Measurements from ENCODE around the gene HHAT.

Gene HHAT

GRCh38 chr1:210683403-210684047, 354.8 kb downstream of the HHAT start:
- WGBS, 2 experiments (ENCODE audit: insufficient coverage in 2 of 2): 94 to 96% methylated on average over 33 of the region's 33 CpGs
- Histone ChIP-seq H3K4me3 (ENCODE audit: extremely low read depth, insufficient read depth, low read length, poor library complexity, severe bottlenecking) (no peak overlapping the region), H3K27ac (ENCODE audit: low read depth, low read length, severe bottlenecking) (no peak overlapping the region), H3K9me3 (ENCODE audit: control insufficient read depth, low read length) (no peaks in the 10 kb centered on the region), H3K36me3 (ENCODE audit: control insufficient read depth, insufficient read depth, low read length) (no peaks in the 10 kb centered on the region), H3K4me1 (ENCODE audit: control insufficient read depth, insufficient read depth, low read length, poor library complexity, severe bottlenecking) (no peaks in the 10 kb centered on the region)

- H3K36me3 ChIP-seq (ENCODE audit: control insufficient read depth, insufficient read depth, low read length): no peaks in the 10 kb centered on the region
- H3K27ac ChIP-seq (ENCODE audit: low read depth, low read length, severe bottlenecking): no peak overlapping the region
- no peaks in the 10 kb centered on the region for H3K4me1 ChIP-seq (ENCODE audit: control insufficient read depth, insufficient read depth, low read length, poor library complexity, severe bottlenecking)
- WGBS, 2 experiments (ENCODE audit: insufficient coverage in 2 of 2): 60 to 61% methylated on average over 4 to 5 of the region's 5 CpGs
- no peaks in the 10 kb centered on the region for H3K9me3 ChIP-seq (ENCODE audit: control insufficient read depth, low read length)
- H3K4me3 ChIP-seq (ENCODE audit: extremely low read depth, insufficient read depth, low read length, poor library complexity, severe bottlenecking): no peak overlapping the region
Observed at GRCh38 chr1:210684466-210685294, 356.0 kb downstream of the HHAT start.

DNA sequence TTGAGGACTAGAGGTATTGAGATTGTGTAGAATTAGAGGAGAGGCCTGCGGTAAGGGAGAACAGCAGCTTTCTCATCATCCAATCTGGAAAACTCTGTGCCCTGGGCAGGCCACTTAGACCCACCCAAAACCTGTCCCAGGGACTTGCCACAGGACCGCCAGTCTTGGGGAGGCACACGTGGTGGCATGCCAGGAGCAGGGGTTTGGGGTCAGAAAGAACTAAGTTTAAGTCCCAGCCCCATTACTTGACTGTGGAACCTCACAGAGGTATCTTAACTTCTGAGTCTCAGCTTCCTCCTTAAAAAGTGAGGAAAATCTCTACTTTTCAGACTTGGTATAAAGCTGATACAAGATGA, 356.6 kb downstream of the HHAT start:
- no peaks in the 10 kb centered on the region for H3K4me1 ChIP-seq (ENCODE audit: control insufficient read depth, insufficient read depth, low read length, poor library complexity, severe bottlenecking)
- H3K27ac ChIP-seq (ENCODE audit: low read depth, low read length, severe bottlenecking): no peak overlapping the region
- no peaks in the 10 kb centered on the region for H3K36me3 ChIP-seq (ENCODE audit: control insufficient read depth, insufficient read depth, low read length)
- 83 to 94% methylated on average over 2 to 3 of the region's 3 CpGs for WGBS, 2 experiments (ENCODE audit: insufficient coverage in 2 of 2)
- no peak overlapping the region for H3K4me3 ChIP-seq (ENCODE audit: extremely low read depth, insufficient read depth, low read length, poor library complexity, severe bottlenecking)
- H3K9me3 ChIP-seq (ENCODE audit: control insufficient read depth, low read length): no peaks in the 10 kb centered on the region

- WGBS, 2 experiments (ENCODE audit: insufficient coverage in 2 of 2): 93 to 96% methylated on average over 2 to 3 of the region's 3 CpGs
- Histone ChIP-seq H3K4me1 (ENCODE audit: control insufficient read depth, insufficient read depth, low read length, poor library complexity, severe bottlenecking) (no peaks in the 10 kb centered on the region), H3K9me3 (ENCODE audit: control insufficient read depth, low read length) (no peaks in the 10 kb centered on the region), H3K4me3 (ENCODE audit: extremely low read depth, insufficient read depth, low read length, poor library complexity, severe bottlenecking) (no peak overlapping the region), H3K27ac (ENCODE audit: low read depth, low read length, severe bottlenecking) (no peak overlapping the region), H3K36me3 (ENCODE audit: control insufficient read depth, insufficient read depth, low read length) (no peaks in the 10 kb centered on the region)
Observed at GRCh38 chr1:210686841-210687240, 358.1 kb downstream of the HHAT start.

DNA sequence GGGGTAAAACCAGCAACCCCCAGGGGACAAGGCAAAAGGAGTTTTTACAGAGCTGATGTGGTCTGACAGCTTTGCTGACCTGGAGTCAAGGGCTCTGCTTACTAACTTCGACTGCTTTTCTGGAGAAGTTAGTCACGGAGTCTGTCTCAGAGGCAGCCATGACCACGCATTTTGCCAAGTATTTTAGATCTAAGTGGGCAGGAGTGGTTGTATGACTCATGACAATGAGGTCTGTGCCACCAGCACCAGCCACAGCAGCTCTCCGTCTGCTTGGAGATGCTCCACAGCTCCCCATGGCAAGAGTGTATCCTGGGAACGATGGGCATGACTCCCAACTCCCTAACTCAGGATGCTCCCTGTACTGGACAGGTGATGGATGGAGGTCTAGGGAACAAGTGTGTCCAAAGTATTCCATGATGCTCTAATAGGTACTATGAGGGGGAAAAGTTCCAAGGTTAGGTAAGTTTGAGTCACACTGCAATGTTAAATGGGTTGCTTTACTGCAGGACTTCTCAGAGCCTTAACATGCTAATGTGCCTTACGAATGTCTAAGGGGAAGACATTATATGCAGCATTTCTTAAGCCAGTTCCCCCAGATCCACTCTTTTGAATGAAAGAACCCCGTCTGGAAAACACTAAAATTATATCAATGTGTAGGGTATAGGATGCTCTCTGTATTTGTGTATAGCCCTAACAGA, 359.0 kb downstream of the HHAT start:
- Histone ChIP-seq H3K36me3 (ENCODE audit: control insufficient read depth, insufficient read depth, low read length) (no peaks in the 10 kb centered on the region), H3K4me3 (ENCODE audit: extremely low read depth, insufficient read depth, low read length, poor library complexity, severe bottlenecking) (no peak overlapping the region), H3K9me3 (ENCODE audit: control insufficient read depth, low read length) (no peaks in the 10 kb centered on the region), H3K27ac (ENCODE audit: low read depth, low read length, severe bottlenecking) (no peak overlapping the region), H3K4me1 (ENCODE audit: control insufficient read depth, insufficient read depth, low read length, poor library complexity, severe bottlenecking) (no peaks in the 10 kb centered on the region)
- 88 to 100% methylated on average over 5 of the region's 7 CpGs for WGBS, 2 experiments (ENCODE audit: insufficient coverage in 2 of 2)

DNA sequence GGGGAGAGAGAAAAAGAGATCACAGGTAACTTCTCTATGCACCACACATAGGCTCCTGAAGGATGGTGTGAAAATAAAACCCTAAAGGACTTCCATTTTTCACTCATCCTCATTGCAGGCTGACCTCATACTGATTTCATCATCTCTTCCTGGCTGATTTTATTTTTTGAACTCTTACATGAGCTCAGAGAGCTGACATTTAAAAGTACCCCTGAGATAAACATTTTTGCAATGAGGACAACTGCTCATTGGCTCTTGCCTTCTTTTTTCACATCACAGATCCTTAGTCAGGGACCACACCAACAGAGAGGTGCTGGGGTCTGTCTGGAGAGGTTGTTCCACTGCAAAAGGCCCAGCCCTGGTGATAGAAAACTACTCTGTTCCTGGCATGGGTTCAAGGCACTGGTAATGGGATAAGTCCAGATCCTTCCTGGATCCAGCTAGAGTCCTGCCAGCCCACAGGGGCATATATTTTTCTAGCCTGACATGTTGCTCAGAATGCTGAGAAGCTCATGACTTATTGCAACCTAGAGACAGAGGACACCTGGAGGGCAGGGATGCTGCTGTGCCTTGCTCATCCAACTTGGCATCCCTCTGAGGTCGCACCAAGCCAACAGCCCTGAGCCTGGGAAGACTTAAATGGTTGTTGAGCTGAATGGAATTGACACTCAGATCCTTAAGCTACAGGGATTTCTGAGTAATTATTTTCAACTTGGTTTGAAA, 360.0 kb downstream of the HHAT start:
- Histone ChIP-seq H3K36me3 (ENCODE audit: control insufficient read depth, insufficient read depth, low read length) (no peaks in the 10 kb centered on the region), H3K4me3 (ENCODE audit: extremely low read depth, insufficient read depth, low read length, poor library complexity, severe bottlenecking) (no peak overlapping the region), H3K27ac (ENCODE audit: low read depth, low read length, severe bottlenecking) (no peak overlapping the region), H3K4me1 (ENCODE audit: control insufficient read depth, insufficient read depth, low read length, poor library complexity, severe bottlenecking) (no peaks in the 10 kb centered on the region), H3K9me3 (ENCODE audit: control insufficient read depth, low read length) (no peaks in the 10 kb centered on the region)
- WGBS, 2 experiments (ENCODE audit: insufficient coverage in 2 of 2): 80 to 100% methylated on average over 1 of the region's 1 CpG

GRCh38 chr1:210689826-210690225, 361.1 kb downstream of the HHAT start:
- H3K36me3 ChIP-seq (ENCODE audit: control insufficient read depth, insufficient read depth, low read length): no peaks in the 10 kb centered on the region
- no peaks in the 10 kb centered on the region for H3K4me1 ChIP-seq (ENCODE audit: control insufficient read depth, insufficient read depth, low read length, poor library complexity, severe bottlenecking)
- no peak overlapping the region for H3K27ac ChIP-seq (ENCODE audit: low read depth, low read length, severe bottlenecking)
- H3K4me3 ChIP-seq (ENCODE audit: extremely low read depth, insufficient read depth, low read length, poor library complexity, severe bottlenecking): no peak overlapping the region
- WGBS, 2 experiments (ENCODE audit: insufficient coverage in 2 of 2): 89 to 94% methylated on average over 3 of the region's 3 CpGs
- H3K9me3 ChIP-seq (ENCODE audit: control insufficient read depth, low read length): no peaks in the 10 kb centered on the region

DNA sequence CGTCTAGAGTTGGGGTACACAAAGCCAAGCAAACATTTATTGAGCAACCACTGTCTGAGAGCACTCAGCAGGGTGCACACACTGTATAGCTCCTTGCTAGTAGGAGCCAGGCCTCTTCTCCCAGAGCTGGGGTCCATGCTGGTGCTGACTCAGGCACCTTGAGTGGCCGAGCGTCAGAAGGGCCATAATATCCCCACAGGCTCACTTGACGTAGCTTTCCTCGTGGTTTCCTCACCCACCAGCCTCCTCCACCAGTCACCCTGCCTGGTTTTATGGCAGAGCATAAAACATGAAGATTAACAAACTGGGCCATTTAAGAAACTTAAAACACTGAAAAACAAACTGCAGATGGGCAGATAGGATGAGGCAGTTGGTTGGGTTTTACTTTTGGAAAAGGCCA, 361.5 kb downstream of the HHAT start:
- no peak overlapping the region for H3K27ac ChIP-seq (ENCODE audit: low read depth, low read length, severe bottlenecking)
- WGBS, 2 experiments (ENCODE audit: insufficient coverage in 2 of 2): 91% methylated on average over 4 to 5 of the region's 5 CpGs
- H3K9me3 ChIP-seq (ENCODE audit: control insufficient read depth, low read length): no peaks in the 10 kb centered on the region
- no peak overlapping the region for H3K4me3 ChIP-seq (ENCODE audit: extremely low read depth, insufficient read depth, low read length, poor library complexity, severe bottlenecking)
- H3K36me3 ChIP-seq (ENCODE audit: control insufficient read depth, insufficient read depth, low read length): no peaks in the 10 kb centered on the region
- H3K4me1 ChIP-seq (ENCODE audit: control insufficient read depth, insufficient read depth, low read length, poor library complexity, severe bottlenecking): no peaks in the 10 kb centered on the region

GRCh38 chr1:210691039-210691610, 362.4 kb downstream of the HHAT start:
- no peaks in the 10 kb centered on the region for H3K9me3 ChIP-seq (ENCODE audit: control insufficient read depth, low read length)
- no peak overlapping the region for H3K27ac ChIP-seq (ENCODE audit: low read depth, low read length, severe bottlenecking)
- no peaks in the 10 kb centered on the region for H3K36me3 ChIP-seq (ENCODE audit: control insufficient read depth, insufficient read depth, low read length)
- 76 to 85% methylated on average over 3 to 6 of the region's 6 CpGs for WGBS, 2 experiments (ENCODE audit: insufficient coverage in 2 of 2)
- H3K4me1 ChIP-seq (ENCODE audit: control insufficient read depth, insufficient read depth, low read length, poor library complexity, severe bottlenecking): no peaks in the 10 kb centered on the region
- H3K4me3 ChIP-seq (ENCODE audit: extremely low read depth, insufficient read depth, low read length, poor library complexity, severe bottlenecking): no peak overlapping the region

DNA sequence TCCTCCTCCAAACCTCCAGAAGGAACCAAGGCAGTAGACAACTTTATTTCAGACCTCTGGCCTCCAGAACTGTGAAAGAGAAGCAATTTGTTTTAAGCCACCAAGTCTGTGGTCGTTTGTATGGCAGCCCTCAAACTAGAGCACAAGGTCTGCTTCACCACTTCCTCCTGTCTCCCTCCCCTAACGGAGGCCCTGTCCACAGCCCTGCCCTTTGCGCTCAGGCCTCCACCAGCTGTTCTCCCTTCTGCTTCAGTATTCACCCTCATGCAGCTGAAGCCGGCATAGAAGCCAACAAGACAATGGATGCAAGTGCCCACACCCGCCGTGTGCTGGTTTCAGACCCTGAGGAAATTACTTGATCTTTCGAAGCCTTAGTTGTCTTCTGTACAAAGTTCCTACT, 364.1 kb downstream of the HHAT start:
- Histone ChIP-seq H3K27ac (ENCODE audit: low read depth, low read length, severe bottlenecking) (no peak overlapping the region), H3K9me3 (ENCODE audit: control insufficient read depth, low read length) (no peaks in the 10 kb centered on the region), H3K4me1 (ENCODE audit: control insufficient read depth, insufficient read depth, low read length, poor library complexity, severe bottlenecking) (no peaks in the 10 kb centered on the region), H3K4me3 (ENCODE audit: extremely low read depth, insufficient read depth, low read length, poor library complexity, severe bottlenecking) (no peak overlapping the region), H3K36me3 (ENCODE audit: control insufficient read depth, insufficient read depth, low read length) (no peaks in the 10 kb centered on the region)
- 87 to 94% methylated on average over 6 to 7 of the region's 7 CpGs for WGBS, 2 experiments (ENCODE audit: insufficient coverage in 2 of 2)
